ENCODE results near the gene SCG5. TPM values are rescaled to one million over a fixed set of nuclear protein-coding genes. Genes with fewer than 3 reads are reported as not detected.

Gene SCG5
- total RNA-seq, 2 donors from 2014 or later: 4.9 to 9.5 TPM

DNA sequence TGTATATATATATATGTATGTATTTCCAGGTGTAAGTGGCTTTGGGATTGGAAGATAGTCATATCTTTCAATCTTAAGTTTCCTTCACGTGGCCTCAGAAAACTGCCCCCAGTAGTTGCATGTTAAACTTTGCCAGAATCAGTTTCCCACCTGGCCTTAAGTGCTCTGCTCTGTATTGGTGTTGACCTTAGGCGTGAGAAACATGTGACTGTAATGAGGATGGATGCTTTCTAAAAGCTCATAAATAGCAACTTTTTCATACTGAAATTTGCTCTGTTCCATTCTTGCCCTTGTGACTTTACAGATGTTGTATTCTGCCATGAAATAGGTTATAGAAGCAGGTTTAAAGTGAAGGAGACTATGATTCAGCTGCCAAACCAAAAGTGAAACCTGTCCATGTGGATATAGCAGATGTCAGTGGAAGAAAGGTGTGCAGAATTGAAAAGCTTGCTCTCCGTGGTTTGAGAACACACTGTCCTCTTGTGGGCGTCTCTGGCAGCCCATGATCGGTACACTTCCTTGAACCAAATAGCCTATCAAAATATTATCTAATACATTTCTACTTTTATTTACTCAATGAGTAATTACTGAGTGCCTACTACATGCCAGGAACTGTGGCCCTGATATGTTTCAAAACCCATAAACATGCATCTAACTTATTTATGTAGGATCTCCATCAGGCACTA is 15.8 kb downstream of the SCG5 start:
- intact Hi-C loops (cut with DNase I, micrococcal nuclease): no loop called here
- peak; percentile 91 for ATAC-seq
- DNase-seq: no peak

DNA sequence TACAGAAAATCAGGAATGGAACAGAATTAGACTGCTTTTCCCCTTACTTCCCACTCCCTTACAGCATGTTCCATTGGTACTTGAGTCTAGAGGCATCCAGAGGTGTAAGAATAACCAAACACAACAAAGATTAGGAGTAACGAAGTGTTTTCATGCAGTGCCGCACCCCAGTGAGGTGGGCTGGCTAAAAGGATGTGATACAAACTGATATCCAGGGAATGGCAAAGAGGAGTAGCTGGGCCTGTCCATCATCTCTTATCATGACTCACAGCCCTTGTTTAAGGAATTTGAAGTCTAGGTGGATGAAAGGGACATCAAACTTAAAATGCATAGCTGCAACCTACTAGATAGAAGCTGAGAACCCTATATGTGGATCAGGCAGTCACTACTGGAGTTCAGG is 16.4 kb downstream of the SCG5 start:
- no peak for DNase-seq
- intact Hi-C loops (cut with DNase I, micrococcal nuclease): no loop called here
- no peak for ATAC-seq

DNA sequence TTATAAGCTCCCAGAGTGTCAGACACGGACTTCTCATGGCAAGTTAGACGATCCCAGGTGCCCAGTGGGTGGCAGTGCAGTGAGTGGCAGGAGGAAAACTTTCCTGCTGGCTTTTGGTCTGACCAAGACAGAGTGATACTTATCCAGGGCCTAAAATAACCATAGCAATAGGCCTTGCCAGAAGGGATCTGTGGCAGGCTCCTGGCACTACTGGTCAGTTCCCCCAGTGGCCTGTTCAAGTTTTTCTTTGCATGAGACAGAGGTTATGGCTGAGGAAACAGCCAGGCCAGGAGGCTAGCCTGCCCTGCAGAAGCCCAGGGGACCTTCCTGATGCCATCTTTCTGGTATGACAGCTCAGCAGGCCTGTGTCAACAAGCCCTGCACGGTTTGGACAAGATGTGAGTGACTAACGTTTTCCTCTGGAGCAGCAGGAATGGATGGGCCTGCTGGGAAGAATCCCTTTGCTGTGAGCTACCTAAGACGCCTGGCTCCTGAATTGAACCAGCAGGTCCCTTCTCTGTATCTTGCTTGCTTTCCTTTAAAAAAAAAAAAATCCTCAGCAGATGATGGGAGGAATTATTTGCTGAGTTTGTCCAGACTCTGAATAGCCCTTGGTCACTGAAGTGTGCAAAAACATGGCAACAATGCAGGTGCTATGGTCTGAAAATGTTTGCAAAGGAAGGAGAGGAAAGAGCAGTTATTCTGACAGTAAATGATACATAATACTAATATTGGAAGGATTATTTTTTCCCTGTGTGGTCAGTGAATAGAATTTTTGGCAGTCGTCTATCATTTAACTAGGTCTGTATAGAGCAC is 18.0 kb downstream of the SCG5 start:
- ATAC-seq: peak; percentile 15
- intact Hi-C loops (cut with DNase I, micrococcal nuclease): loop anchor here in 1 of 2 donors (5.0 kb wide), 1 partner anchor 333 kb away; no protein-coding TSS in a partner anchor
- no peak for DNase-seq

DNA sequence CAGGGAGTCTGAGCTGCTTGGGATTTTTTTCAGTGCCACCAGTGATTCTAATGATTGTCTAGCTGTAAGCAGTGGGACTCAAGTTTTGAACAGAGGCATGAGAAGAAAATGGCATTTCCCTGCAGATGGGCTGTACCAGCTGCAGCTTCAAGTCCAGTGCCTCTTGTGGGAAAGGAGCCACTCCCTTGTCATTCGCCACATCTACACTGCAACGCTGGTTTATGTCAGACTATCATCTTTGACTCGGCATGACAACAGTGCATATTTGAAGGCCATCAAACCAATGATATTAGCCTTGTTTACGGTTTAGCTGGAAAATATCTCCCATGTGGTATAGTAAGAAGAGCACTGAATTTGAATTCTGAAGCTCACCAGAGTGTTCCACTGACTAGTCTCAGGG is 22.2 kb downstream of the SCG5 start:
- DNase-seq: no peak
- no peak for ATAC-seq
- intact Hi-C loops (cut with DNase I, micrococcal nuclease): loop anchor here in 1 of 2 donors (5.0 kb wide), 1 partner anchor 329 kb away; no protein-coding TSS in a partner anchor

DNA sequence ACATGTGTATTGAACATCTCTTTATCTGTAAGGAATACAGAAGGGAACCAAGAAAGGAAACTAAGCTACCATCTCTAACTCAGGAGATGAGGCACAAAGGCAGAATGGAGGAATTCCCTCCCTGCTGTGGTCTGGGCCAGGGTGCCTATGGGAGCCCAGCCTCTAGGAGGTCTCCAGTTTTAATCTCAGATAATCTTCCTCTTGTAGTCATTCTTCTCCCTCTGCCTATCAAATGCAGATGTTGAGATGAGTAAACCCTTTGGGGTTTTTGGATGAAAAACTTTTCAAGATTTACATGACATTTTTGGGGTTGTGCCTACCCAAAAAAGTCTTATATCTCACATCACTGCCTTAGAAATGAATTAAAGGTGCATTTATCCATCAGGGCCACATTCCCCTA is 23.3 kb downstream of the SCG5 start:
- ATAC-seq (no peak), DNase-seq (no peak)
- intact Hi-C loops (cut with DNase I, micrococcal nuclease): loop anchor here in 1 of 2 donors (5.0 kb wide), 1 partner anchor 328 kb away; no protein-coding TSS in a partner anchor

DNA sequence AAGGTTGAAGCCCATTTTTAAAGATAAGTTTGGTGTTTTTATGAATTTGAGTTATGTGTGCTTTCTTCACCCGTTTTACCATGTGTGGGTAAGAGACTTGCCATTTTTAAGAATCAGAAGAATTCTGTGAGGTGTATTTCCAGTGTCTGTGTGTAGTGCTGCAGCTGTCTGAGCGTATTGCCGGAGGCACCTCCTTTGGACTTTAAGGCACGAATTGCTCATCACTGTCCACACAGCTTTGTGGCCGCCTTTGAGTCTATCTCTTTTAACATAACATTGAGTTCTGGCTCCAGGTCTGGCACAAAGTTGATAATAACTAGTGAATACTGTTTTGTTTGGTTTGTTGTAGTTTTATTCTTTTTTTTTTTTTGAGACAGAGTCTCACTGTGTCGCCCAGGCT is 25.8 kb downstream of the SCG5 start:
- intact Hi-C loops (cut with DNase I, micrococcal nuclease): no loop called here
- DNase-seq (no peak), ATAC-seq (no peak)

DNA sequence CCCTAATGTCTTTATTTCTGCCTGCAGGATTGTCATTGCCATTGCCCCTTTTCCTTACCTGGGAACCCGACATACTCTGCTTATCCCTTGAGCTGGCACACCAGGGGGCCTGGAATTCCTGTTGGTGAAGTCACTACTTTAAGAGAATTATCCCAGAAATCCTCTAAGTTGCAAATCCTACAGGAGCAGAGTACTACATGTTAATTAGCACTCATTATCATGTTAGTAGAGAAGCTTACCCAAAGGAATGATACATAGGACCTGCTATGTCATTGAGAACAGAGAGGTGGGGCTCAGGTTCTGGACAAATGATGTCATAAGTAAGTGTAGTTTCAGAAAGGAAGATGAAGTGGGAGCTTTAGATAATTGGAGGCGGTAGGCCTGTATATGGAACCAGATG is 27.4 kb downstream of the SCG5 start:
- intact Hi-C loops (cut with DNase I, micrococcal nuclease): no loop called here
- ATAC-seq (no peak), DNase-seq (no peak)

DNA sequence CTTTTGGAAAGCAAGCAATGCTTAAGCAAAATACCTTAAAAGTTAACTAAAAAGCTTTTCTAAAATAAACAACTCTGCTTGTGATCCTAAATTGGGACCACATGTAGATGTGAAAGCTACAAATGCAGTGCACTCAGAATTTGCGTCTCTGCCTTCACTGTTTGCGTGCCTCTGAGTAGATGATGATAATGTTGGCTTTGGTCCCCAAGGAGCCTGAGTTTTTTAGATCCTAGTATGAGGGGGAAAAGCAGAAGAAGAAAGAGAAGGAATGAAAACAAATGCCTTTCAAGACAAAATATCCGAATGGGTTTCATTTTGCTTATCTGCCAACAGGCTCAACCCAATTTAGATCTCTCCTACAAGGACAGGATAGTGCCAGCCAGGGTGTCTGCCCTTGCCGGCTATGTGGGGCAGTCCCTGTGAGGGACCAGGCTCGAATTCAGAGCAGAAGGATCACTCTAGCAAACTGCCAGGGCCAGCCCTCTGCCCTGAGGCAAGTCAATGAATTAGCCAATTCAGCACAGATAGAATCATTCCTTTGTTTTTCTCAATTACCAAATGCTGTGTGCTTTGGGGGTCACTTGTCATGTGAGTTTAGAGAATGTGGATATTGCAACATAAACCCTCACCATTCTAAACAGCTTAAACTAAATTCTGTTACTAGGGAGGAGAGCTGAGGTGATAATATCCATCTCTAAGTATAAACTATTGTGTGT is 28.5 kb downstream of the SCG5 start:
- DNase-seq (no peak), ATAC-seq (no peak)
- intact Hi-C loops (cut with DNase I, micrococcal nuclease): no loop called here

DNA sequence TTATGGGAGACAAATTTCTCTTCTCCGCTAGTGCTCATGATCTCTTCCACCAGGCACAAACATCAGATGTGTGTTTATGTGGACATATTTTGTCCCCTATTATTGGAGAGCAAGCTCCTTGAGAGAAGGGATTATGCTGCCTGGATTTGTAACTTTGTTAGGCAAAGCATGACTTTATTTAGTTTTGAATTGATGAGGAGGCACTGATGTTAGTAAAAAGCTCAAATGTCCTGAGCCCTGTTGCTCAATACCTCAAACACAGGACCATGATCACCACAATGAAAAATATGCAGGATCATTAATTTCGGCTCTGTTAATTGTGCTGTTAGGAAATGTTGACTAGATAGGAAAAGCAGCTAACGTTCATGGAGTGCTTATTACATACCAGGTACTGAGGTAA is 29.1 kb downstream of the SCG5 start:
- DNase-seq: no peak
- intact Hi-C loops (cut with DNase I, micrococcal nuclease): no loop called here
- ATAC-seq: no peak

DNA sequence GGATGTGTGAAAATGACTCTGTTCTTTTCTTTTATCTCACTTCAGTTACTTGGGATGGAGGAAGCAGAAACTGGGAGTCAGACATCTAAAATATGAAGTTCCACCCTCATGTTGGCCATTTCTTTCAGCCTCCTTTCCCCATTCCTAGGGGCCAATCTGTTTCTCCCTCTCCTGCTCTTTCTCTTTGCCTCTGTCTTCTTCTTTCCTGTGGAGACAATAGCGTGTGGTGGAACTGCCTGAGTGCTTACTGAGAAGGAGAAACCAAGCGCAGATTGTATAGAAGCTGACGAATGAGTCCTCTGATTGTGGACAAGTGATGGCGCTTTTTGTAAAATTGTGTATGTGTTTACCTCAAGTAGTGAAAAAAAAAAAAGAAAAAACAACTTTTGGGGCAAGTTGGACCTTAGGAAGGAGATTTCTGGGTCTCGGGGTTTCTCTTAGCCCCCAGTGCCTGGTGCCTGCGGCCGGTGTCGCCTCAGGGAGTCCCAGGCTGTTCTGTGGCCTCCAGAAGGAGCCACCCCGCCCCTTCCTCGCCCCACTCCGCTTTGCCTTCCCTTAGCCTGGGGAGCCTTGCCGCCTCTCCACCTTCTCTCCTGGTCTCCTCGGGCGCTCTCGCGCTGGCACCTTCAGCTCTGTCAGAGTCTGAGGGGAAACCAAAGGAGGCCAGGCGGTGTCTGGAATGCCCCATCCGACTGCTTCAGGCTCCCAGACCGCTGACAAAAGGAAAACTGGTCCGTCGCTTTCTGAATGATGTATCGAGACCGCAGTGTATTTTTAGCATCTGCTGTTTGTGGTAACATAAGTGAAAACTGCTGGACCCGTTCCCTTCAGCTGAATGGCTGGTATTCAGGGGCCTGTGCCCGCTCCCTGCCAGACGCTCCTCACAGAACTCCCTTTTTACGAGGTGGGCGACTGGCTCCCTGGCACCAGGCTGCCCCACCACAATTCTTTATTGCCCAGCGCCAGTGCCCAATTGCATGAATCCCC is 30.1 kb downstream of the SCG5 start:
- intact Hi-C loops (cut with DNase I, micrococcal nuclease): no loop called here
- ATAC-seq (no peak), DNase-seq (no peak)

DNA sequence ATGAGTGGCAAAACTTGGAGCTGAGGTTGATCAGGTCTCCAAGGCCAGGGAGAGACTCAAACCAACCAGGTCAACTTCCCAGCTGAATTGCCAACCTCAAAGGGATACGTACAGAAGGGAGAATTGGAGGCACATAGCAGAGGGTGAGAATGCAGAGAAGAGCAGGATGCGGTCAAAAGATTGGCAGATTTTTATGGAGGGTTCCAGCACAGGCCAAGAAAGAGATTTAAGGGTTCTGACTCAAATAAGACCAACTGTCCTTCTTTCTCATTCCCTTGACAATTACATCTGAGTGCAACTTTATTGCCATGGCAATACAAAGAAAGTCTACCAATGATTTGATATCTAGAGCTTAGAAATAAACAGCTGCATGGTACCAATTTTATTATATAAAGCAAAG is 33.2 kb downstream of the SCG5 start:
- no peak for ATAC-seq
- no peak for DNase-seq
- intact Hi-C loops (cut with DNase I, micrococcal nuclease): no loop called here

DNA sequence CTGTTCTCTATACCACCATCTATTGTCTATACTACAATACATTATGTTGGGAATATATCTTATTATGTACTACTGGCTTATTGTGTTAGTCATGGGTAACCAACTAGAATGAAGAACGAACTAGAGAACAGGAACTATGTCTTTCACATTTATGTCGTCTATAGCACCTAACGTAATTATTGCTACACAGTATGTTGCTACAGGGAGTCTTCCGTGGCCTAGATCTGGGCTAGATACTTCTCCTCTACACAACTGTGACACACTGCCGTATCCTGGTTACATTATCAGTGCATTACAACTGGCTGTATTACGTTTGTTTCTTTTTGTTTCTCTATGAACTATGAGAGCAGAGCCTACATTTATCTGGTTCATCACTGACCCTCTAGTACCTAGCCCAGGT is 34.0 kb downstream of the SCG5 start:
- intact Hi-C loops (cut with DNase I, micrococcal nuclease): no loop called here
- ATAC-seq (no peak), DNase-seq (no peak)

DNA sequence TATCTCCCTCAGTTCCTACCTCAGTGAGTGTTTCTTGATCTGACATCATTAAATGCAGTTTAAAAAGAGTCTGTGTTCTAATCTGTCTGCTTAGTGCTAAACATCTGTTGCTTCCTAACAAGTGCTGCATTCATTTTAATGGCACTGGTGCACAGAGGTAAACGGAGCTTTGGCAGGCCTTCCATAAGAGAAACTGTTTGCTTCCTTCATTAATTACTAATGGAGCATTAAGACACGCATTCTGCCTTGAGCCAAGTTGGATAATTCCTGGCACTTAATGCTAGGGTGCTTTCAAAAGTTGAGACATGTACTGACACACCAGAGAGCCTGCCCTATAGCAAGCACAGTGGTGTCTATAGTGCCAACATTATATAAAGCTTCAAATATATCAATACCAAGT is 34.7 kb downstream of the SCG5 start:
- no peak for DNase-seq
- intact Hi-C loops (cut with DNase I, micrococcal nuclease): no loop called here
- ATAC-seq: no peak

DNA sequence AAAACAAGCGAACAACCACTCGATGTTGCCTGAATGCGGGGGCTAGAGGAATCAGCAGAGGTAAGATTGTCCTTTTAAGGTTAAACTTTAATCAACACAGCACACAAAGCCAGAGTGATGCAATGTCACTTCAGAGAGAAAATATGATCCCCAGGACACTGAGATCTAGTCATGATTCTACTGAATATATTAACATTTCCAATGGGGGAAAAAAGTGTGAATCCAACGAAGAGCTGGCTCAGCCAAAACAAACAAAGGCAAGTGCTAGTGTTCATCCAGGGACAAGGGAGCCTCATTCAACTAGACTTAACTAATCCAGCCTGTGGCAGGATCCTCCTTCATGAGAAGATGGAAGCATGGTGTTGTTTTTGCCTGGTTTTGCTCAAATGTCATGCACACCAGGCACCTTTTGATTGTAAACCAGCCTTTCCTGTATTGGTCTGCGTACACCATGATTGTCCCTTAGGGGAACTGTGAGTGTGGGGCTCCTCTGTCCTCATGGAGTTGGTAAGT is 35.8 kb downstream of the SCG5 start:
- intact Hi-C loops (cut with DNase I, micrococcal nuclease): no loop called here
- peak; percentile 66 for ATAC-seq
- DNase-seq: no peak

DNA sequence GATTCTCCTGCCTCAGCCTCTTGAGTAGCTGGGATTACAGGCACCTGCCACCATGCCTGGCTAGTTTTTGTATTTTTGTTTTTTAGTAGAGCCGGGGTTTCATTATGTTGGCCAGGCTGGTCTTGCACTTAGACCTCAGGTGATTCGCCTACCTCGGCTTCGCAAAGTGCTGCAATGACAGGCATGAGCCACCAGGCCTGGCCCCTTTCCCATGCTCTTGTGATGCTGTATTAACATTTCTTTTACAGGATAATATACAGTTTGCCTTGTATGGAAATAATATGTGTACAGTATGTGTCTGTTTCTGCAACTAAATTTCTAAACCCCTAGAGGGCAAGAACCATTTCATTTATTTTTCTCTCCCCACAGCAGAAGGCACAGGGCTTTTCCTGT is 37.8 kb downstream of the SCG5 start:
- ATAC-seq (no peak), DNase-seq (no peak)
- intact Hi-C loops (cut with DNase I, micrococcal nuclease): no loop called here

DNA sequence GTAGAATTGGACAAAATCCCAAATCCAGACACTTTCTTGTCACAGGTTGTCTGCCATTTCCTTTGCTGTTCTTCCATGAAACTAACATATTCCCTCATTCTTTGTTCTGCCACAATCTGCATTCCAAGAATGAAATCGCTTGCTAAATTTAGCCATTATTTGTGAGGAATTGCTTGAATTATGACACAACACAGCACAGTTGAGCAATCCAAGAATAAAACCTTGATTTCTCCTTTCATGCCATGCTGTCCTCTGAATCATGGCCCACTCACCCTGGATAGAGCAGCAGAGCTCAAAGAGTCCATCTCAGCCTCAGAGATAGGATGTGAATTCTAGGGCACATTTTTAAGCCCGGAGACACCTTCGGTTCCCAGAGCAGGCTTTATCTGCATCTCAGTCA is 41.1 kb downstream of the SCG5 start:
- ATAC-seq (no peak), DNase-seq (no peak)

DNA sequence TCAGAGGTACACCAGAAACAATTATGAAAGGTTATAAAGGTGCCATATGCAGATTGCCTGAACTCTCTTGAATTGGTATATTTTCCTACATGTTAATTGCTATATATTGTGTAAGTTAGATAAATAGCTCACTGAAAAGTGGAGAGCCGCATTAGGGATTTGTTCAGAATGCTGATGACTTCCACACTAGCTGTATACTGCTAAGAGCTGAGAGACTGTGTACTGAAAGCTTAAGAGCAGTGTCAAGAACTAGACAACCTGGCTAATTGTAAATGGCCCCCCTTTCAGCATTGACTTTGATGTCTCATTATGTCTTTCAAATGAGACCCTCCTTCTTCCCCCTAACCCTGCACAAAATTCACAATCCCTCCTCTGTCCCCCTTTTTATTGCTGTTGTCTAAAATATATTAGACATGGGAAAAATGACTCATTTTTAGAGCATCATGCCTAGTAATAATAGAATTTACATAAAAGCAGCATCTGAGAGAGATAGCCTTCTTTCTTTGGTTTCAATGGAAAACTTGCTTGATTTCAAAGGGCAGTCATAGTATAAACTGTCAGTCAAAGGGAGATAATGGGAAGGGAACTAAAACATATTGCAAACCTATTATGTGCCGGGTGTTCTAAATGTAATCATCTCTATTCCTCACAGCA is 41.6 kb downstream of the SCG5 start:
- DNase-seq: no peak
- no peak for ATAC-seq
- intact Hi-C loops (cut with DNase I, micrococcal nuclease): no loop called here

More for the DNA sequence above, 41.1 kb downstream of the SCG5 start:
- intact Hi-C loops (cut with DNase I, micrococcal nuclease): no loop called here
